GM13977 (cell line): Measurements from ENCODE around the gene ADCYAP1R1.

Experiments used
- DNase-seq: peaks from one replicate; pipeline ENCODE4 v3.0.0; 2012; ENCODE audit warnings: low spot score
- CTCF ChIP-seq: IDR thresholded peaks from 2 replicates; pipeline ENCODE4 v1.5.1; 2012; ENCODE audit warnings: mild to moderate bottlenecking, control low read depth; ENCODE audit not compliant: insufficient read depth; ENCODE audit errors: extremely low read depth, missing control alignments
- in situ Hi-C: fragments of 300-500 bp; cut with MboI; formaldehyde crosslinking; loops from one replicate; pipeline ENCODE4 v1.12.0; 2022; ENCODE audit warnings: low sequenced_read_pairs, low pct_unique_long_range_greater_than_20kb, mixed read lengths, inconsistent platforms; ENCODE audit not compliant: unreplicated experiment

ADCYAP1R1 gene

GRCh38 chr7:31082017-31082416, 29.9 kb downstream of the ADCYAP1R1 start:
- no peak for TF ChIP-seq CTCF
- no peak for DNase-seq
- in situ Hi-C loops, result no loop called here

- TF ChIP-seq CTCF, result no peak
Measured at GRCh38 chr7:31082447-31082846, 30.3 kb downstream of the ADCYAP1R1 start.

GRCh38 chr7:31083210-31083786, 31.2 kb downstream of the ADCYAP1R1 start:
- DNase-seq, result no peak
- in situ Hi-C loops, result no loop called here

More at GRCh38 chr7:31082447-31082846, 30.3 kb downstream of the ADCYAP1R1 start:
- no peak for DNase-seq
- in situ Hi-C loops, result no loop called here

GRCh38 chr7:31084226-31084625, 32.1 kb downstream of the ADCYAP1R1 start:
- in situ Hi-C loops, result no loop called here
- TF ChIP-seq CTCF, result no peak
- DNase-seq, result no peak

More at GRCh38 chr7:31083210-31083786, 31.2 kb downstream of the ADCYAP1R1 start:
- no peak for TF ChIP-seq CTCF

- in situ Hi-C loops, result no loop called here
- no peak for DNase-seq
- no peak for TF ChIP-seq CTCF
Measured at GRCh38 chr7:31087351-31087750, 35.2 kb downstream of the ADCYAP1R1 start.

- DNase-seq, result no peak
Measured at GRCh38 chr7:31091924-31092434, 39.9 kb downstream of the ADCYAP1R1 start.

More at GRCh38 chr7:31091924-31092434, 39.9 kb downstream of the ADCYAP1R1 start:
- no peak for TF ChIP-seq CTCF
- in situ Hi-C loops, result no loop called here
